Measurements from ENCODE around the gene DGKI.

DGKI gene

DNA sequence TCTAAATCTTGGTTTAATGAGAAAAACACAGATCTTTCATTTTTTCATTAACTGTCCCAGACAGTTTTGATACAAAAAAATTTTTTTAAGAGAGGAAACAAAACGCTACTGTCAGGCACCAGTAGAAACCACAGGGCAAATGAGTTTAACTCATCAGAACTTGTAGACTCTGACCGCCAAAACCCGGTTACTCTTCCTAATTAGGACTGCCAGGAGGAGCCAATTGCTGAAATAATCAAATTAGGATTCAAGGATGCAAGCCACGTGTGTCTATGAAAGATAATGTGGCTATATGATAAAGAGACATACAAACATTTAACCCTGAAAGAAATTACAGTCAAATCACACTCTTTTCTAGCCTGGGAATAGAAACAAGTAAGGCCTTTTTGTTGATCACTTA, 154.4 kb downstream of the DGKI start:
- Histone ChIP-seq H3K4me1 (ENCODE audit: control insufficient read depth, low read depth, low read length) (no peaks in the 10 kb centered on the region), H3K27me3 (ENCODE audit: control insufficient read depth, insufficient read depth, low read length) (no peaks in the 10 kb centered on the region), H3K36me3 (ENCODE audit: control insufficient read depth, low read depth, low read length) (no peaks in the 10 kb centered on the region)

GRCh38 chr7:137691566-137691965, 155.2 kb downstream of the DGKI start:
- no peak overlapping the region for H3K27ac ChIP-seq (ENCODE audit: low read length)
- H3K9me3 ChIP-seq (ENCODE audit: control insufficient read depth, low read depth, low read length): no peaks in the 10 kb centered on the region
- no peaks in the 10 kb centered on the region for H3K27me3 ChIP-seq (ENCODE audit: control insufficient read depth, insufficient read depth, low read length)
- no peaks in the 10 kb centered on the region for H3K4me1 ChIP-seq (ENCODE audit: control insufficient read depth, low read depth, low read length)
- H3K36me3 ChIP-seq (ENCODE audit: control insufficient read depth, low read depth, low read length): no peaks in the 10 kb centered on the region
- no peak overlapping the region for H3K4me3 ChIP-seq (ENCODE audit: low read length)
- no peak overlapping the region for H3K9ac ChIP-seq (ENCODE audit: low read length)

More for the DNA sequence above, 154.4 kb downstream of the DGKI start:
- Histone ChIP-seq H3K9me3 (ENCODE audit: control insufficient read depth, low read depth, low read length) (no peaks in the 10 kb centered on the region), H3K4me3 (ENCODE audit: low read length) (no peak overlapping the region), H3K9ac (ENCODE audit: low read length) (no peak overlapping the region), H3K27ac (ENCODE audit: low read length) (no peak overlapping the region)

GRCh38 chr7:137690635-137691034, 156.1 kb downstream of the DGKI start:
- no peak overlapping the region for H3K27ac ChIP-seq (ENCODE audit: low read length)
- no peaks in the 10 kb centered on the region for H3K4me1 ChIP-seq (ENCODE audit: control insufficient read depth, low read depth, low read length)
- H3K27me3 ChIP-seq (ENCODE audit: control insufficient read depth, insufficient read depth, low read length): no peaks in the 10 kb centered on the region
- H3K9ac ChIP-seq (ENCODE audit: low read length): no peak overlapping the region
- no peak overlapping the region for H3K4me3 ChIP-seq (ENCODE audit: low read length)
- no peaks in the 10 kb centered on the region for H3K36me3 ChIP-seq (ENCODE audit: control insufficient read depth, low read depth, low read length)
- no peaks in the 10 kb centered on the region for H3K9me3 ChIP-seq (ENCODE audit: control insufficient read depth, low read depth, low read length)

GRCh38 chr7:137689761-137690160, 157.0 kb downstream of the DGKI start:
- Histone ChIP-seq H3K27me3 (ENCODE audit: control insufficient read depth, insufficient read depth, low read length) (no peaks in the 10 kb centered on the region), H3K4me1 (ENCODE audit: control insufficient read depth, low read depth, low read length) (no peaks in the 10 kb centered on the region), H3K9ac (ENCODE audit: low read length) (no peak overlapping the region), H3K27ac (ENCODE audit: low read length) (no peak overlapping the region), H3K36me3 (ENCODE audit: control insufficient read depth, low read depth, low read length) (no peaks in the 10 kb centered on the region), H3K9me3 (ENCODE audit: control insufficient read depth, low read depth, low read length) (no peaks in the 10 kb centered on the region), H3K4me3 (ENCODE audit: low read length) (no peak overlapping the region)

- Histone ChIP-seq H3K4me1 (ENCODE audit: control insufficient read depth, low read depth, low read length) (no peaks in the 10 kb centered on the region), H3K27me3 (ENCODE audit: control insufficient read depth, insufficient read depth, low read length) (no peaks in the 10 kb centered on the region), H3K9ac (ENCODE audit: low read length) (no peak overlapping the region), H3K36me3 (ENCODE audit: control insufficient read depth, low read depth, low read length) (no peaks in the 10 kb centered on the region), H3K27ac (ENCODE audit: low read length) (no peak overlapping the region), H3K4me3 (ENCODE audit: low read length) (no peak overlapping the region), H3K9me3 (ENCODE audit: control insufficient read depth, low read depth, low read length) (no peaks in the 10 kb centered on the region)
Measured at GRCh38 chr7:137687556-137688265, 159.1 kb downstream of the DGKI start.

DNA sequence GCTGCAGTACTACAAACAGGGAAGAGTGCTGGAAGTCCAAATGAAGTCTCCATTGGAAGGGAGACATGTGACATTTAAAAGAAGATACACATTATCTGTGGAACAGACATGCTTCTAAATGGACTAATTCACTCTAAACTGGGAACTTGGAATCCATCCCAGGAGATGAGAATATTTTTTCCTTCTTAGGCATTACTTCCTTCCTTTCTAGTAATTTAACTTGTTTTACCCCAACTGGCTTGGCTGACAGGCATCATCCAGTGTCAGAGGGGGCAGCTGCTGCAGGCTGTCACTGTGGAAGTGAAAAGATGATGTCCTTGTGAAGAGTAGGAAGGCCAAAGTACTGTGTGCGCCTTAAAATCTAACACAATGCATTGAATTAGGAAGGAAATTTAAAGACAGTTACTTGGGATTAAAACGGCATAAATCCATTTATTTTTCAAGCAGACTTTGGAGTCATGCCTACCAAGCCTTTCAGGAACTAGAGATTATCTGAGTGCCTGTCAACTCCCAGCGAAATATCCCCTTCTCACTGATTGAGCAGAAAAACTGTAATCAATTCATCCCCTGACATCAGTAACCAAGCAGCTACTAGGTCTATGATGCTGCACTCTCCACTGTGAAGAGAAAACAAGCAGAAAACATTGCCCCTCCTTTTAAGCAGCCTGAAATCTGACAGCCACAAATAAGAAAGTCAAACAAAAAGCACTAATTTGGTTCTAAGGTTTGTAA, 161.2 kb downstream of the DGKI start:
- Histone ChIP-seq H3K9me3 (ENCODE audit: control insufficient read depth, low read depth, low read length) (no peaks in the 10 kb centered on the region), H3K4me3 (ENCODE audit: low read length) (no peak overlapping the region), H3K9ac (ENCODE audit: low read length) (no peak overlapping the region), H3K4me1 (ENCODE audit: control insufficient read depth, low read depth, low read length) (peaks cover 8% of the 10 kb centered on the region), H3K36me3 (ENCODE audit: control insufficient read depth, low read depth, low read length) (no peaks in the 10 kb centered on the region), H3K27ac (ENCODE audit: low read length) (no peak overlapping the region), H3K27me3 (ENCODE audit: control insufficient read depth, insufficient read depth, low read length) (no peaks in the 10 kb centered on the region)

DNA sequence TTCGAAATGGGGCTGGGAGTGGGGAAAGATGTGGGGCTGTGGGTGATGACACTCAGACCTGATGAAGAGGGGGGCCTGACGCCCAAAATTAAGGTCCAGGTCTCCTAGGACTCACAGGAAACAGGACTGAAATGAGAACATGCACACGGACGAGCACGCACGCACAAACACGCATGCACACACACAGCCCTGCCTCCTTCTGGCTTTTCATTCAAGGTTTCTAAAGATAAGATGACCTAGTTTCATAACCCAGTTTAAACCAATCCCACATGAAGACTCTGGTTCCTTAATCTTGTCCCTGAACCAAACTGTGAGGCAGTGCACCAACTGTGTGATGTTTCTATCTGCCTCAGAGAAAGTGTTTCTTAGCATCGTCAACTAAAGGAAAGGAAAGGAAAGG, 162.0 kb downstream of the DGKI start:
- Histone ChIP-seq H3K27ac (ENCODE audit: low read length) (no peak overlapping the region), H3K4me1 (ENCODE audit: control insufficient read depth, low read depth, low read length) (peaks cover 8% of the 10 kb centered on the region), H3K9me3 (ENCODE audit: control insufficient read depth, low read depth, low read length) (no peaks in the 10 kb centered on the region), H3K27me3 (ENCODE audit: control insufficient read depth, insufficient read depth, low read length) (no peaks in the 10 kb centered on the region), H3K9ac (ENCODE audit: low read length) (no peak overlapping the region), H3K36me3 (ENCODE audit: control insufficient read depth, low read depth, low read length) (no peaks in the 10 kb centered on the region), H3K4me3 (ENCODE audit: low read length) (no peak overlapping the region)

DNA sequence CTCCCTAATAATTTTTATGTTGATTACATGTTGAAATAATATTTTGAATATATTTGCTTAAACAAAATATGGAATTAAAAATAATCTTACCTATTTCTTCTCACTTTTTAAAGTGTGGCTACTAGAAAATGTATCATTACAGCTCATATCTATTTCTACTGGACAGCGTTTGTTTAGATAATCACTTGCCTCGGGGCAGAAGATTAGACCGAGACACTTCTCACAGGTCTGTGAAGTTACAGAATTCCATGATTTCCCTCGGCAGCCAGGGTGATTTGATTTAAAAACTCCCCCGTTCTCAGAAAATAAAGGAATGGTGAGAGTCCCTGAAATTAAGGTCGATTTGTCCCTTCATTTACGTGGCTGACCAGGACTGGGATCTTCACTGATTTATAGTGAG, 162.5 kb downstream of the DGKI start:
- H3K9me3 ChIP-seq (ENCODE audit: control insufficient read depth, low read depth, low read length): no peaks in the 10 kb centered on the region
- no peak overlapping the region for H3K27ac ChIP-seq (ENCODE audit: low read length)
- no peaks in the 10 kb centered on the region for H3K36me3 ChIP-seq (ENCODE audit: control insufficient read depth, low read depth, low read length)
- H3K4me3 ChIP-seq (ENCODE audit: low read length): no peak overlapping the region
- no peaks in the 10 kb centered on the region for H3K27me3 ChIP-seq (ENCODE audit: control insufficient read depth, insufficient read depth, low read length)
- peaks cover 8% of the 10 kb centered on the region for H3K4me1 ChIP-seq (ENCODE audit: control insufficient read depth, low read depth, low read length)
- H3K9ac ChIP-seq (ENCODE audit: low read length): no peak overlapping the region

GRCh38 chr7:137682596-137682995, 164.2 kb downstream of the DGKI start:
- Histone ChIP-seq H3K27me3 (ENCODE audit: control insufficient read depth, insufficient read depth, low read length) (no peaks in the 10 kb centered on the region), H3K9me3 (ENCODE audit: control insufficient read depth, low read depth, low read length) (no peaks in the 10 kb centered on the region), H3K9ac (ENCODE audit: low read length) (no peak overlapping the region), H3K27ac (ENCODE audit: low read length) (no peak overlapping the region), H3K4me1 (ENCODE audit: control insufficient read depth, low read depth, low read length) (peaks cover 8% of the 10 kb centered on the region), H3K4me3 (ENCODE audit: low read length) (no peak overlapping the region), H3K36me3 (ENCODE audit: control insufficient read depth, low read depth, low read length) (no peaks in the 10 kb centered on the region)

DNA sequence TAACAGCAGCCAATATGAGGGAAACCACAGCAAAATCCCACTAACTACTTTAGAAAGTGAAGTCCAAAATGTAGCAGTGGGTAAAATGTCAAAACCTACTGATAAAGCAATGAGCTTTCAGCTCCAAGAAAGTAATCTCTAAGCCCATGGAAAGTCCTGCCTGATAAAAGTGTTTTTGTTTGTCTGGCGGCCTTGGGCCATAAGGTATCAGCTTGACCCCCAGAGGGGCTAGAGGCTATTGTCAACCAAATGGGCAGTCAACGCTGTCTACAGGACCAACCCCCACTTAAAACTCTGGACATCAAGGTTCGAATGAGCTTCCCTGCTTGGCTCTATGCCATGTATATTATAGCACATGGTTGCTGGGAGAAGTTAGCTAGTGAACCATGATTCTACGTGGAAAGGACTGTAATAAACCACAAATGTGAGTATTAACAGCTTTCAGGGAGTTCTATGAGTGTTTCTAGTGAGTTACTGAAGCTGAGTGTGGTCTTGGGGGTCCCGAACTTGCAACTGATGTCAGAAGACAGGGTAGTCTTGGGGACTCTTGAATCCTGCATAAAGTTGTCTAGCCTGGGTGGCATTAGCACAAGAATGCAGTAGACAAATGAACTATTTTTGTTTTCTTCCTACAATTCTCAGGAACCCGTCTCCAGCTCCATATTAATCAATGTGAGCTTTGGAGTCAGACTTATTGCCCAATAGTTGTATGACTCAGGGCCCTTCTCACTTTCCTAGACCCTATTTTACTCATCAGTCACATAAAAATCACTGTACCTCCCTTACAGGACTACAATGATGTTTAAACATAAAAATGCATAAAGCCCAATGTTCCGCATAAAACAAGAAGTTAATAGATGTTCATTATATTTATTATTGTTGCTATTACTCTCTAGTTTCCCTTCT, 164.9 kb downstream of the DGKI start:
- Histone ChIP-seq H3K4me3 (ENCODE audit: low read length) (no peak overlapping the region), H3K27ac (ENCODE audit: low read length) (no peak overlapping the region), H3K27me3 (ENCODE audit: control insufficient read depth, insufficient read depth, low read length) (no peaks in the 10 kb centered on the region), H3K36me3 (ENCODE audit: control insufficient read depth, low read depth, low read length) (no peaks in the 10 kb centered on the region), H3K9me3 (ENCODE audit: control insufficient read depth, low read depth, low read length) (no peaks in the 10 kb centered on the region), H3K4me1 (ENCODE audit: control insufficient read depth, low read depth, low read length) (peaks cover 8% of the 10 kb centered on the region), H3K9ac (ENCODE audit: low read length) (no peak overlapping the region)

DNA sequence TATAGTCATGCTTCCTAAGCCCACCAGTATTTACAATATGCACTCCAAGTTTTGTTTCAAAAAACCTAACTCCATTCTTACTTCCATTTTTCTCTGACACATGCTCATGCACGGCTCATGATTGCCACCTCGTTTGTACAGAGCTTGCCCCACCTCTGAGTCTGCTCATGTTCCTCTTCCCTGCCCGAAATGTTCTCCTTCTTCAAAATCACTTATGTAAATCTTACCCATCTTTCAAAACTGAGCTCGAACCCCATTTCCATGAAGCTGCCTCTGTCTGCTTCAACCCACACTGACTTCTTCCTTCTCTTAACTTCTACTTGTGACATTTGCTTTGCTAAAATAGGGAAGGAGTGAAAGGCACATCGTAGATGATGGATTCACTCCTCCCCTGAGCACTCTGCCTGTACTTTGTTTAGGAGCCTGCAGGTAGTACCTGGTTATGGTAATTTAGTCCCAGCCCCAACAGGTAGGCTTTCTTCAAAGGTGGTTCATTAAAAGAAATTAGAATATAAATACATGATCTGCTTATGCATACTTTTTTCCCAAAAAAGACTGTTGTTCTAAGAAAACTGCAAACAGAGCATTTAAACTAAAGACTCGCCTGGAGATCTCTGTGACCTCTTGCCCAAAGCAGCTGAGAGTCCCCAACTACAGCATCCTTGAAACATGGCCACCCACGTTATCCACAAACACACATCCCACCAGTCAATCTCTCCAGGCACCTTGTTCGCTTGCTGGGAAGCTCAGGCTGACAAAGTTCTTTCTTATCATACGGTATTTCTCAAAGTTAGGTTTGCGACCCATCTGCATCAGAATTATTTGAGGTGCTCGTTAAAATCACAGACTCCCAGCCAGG, 172.0 kb downstream of the DGKI start:
- H3K9me3 ChIP-seq (ENCODE audit: control insufficient read depth, low read depth, low read length): no peaks in the 10 kb centered on the region
- H3K4me3 ChIP-seq (ENCODE audit: low read length): no peak overlapping the region
- H3K36me3 ChIP-seq (ENCODE audit: control insufficient read depth, low read depth, low read length): no peaks in the 10 kb centered on the region
- no peak overlapping the region for H3K9ac ChIP-seq (ENCODE audit: low read length)
- peaks cover 20% of the 10 kb centered on the region for H3K4me1 ChIP-seq (ENCODE audit: control insufficient read depth, low read depth, low read length)
- no peak overlapping the region for H3K27ac ChIP-seq (ENCODE audit: low read length)
- H3K27me3 ChIP-seq (ENCODE audit: control insufficient read depth, insufficient read depth, low read length): no peaks in the 10 kb centered on the region

All from iPS-18a (cell line).